Stimulated activated CD8-positive, alpha-beta memory T cell treated with anti-CD3 and anti-CD28 coated beads, Interleukin-7, amount 100 ng/mL, for 1 hour (primary cell): ENCODE data around the gene CRYBG1.
"Not testable (repeated sequence)": the region's sequence is repeated elsewhere in the genome, so short reads cannot be mapped to it uniquely, and the experiment has no call there.

Source experiments
- DNase-seq, 2 donors: peaks; one replicate each; pipeline ENCODE4 v3.0.0-alpha.2; 2020; ENCODE audit warnings: low read depth in 2 of 2

CRYBG1 gene

DNA sequence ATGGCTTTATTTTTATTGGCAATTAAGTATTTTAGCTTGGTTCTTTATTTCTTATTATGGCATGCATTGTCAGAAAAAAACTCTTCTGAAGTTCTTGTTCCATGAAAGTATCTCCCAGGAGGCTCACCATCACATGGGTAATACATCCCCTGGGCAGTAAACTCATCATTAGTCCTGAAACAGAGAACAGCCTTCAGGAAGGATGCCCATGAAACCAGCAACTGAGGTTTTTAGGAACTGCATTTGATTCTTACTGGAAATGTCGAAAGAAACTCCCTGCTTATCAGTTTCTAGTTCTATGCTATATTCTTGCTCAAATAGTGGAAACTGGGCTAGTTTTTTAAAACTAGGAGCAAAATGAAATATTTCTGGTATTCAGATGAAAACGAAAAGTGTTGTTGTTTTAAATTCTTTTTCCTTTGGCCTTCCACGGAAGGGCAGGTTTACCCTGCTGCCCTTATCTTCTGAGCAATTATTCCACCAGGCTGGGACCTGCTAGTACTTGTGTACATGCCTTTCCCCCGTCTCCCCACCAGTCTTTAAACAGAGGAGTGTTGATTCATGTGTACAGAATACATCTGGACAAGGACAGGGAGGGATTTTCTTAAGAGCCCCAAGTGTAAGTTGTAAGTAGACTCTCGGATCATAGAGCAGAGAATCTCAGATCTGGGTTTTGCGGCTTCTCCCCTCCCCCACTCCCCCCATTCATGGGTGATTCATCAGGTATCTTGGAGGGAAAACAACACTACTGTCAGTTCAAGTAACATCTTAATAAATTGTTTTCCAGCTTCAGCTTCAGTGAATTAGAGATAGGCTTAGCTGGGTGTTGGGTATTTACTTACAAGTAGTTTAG is 187.3 kb downstream of the CRYBG1 start:
- no peak for DNase-seq

DNA sequence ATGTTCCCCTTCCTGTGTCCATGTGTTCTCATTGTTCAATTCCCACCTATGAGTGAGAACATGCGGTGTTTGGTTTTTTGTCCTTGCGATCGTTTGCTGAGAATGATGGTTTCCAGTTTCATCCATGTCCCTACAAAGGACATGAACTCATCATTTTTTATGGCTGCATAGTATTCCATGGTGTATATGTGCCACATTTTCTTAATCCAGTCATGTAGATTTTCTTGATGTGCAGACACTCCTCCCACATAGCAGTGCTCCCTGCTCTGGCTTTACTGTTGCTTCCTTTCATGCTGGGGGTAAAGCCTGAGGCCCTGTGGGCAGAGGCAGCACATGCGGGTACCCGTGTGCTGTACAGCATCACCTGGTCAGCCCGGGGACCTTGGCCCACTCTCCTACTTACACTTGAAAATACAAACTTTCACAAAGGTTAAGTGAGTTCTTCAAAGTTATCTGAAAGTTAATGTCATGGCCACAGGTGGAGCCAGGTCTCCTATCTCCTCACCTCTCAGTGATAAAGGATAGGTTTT is 188.5 kb downstream of the CRYBG1 start:
- DNase-seq: not testable (repeated sequence)

DNA sequence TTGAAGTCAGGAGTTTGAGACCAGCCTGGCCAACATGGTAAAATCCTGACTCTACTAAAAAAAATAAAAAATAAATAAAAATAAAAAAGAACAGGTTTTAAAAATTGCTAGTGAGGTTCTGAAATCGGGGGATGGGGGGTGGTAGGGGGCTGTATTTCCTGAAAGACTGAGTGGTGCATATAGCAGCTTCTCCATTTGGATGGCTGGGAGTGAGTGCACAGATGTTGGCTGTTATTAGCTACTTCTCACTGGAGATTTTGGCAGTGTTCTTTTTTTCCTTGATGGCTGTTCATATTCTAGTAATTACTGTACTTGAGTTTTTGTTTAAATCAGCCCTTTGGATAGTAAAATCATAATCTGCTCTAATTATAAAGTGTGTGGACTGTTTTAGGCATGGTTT is 189.0 kb downstream of the CRYBG1 start:
- DNase-seq: no peak

DNA sequence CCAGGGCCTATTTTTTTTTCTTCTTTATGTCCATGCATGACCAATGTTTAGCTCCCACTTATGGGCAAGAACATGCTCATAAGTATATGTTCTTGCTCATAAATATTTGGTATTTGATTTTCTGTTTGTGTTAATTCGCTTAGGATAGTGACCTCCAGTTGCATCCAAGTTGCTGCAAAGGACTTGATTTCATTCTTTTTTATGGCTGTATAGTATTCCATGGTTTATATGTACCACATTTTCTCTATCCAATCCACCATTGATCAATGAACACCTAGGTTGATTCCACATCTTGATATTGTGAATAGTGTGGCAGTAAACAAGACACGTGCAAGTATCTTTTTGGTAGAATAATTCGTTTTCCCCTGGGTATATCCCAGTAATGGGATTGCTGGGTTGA is 190.6 kb downstream of the CRYBG1 start:
- no peak for DNase-seq

DNA sequence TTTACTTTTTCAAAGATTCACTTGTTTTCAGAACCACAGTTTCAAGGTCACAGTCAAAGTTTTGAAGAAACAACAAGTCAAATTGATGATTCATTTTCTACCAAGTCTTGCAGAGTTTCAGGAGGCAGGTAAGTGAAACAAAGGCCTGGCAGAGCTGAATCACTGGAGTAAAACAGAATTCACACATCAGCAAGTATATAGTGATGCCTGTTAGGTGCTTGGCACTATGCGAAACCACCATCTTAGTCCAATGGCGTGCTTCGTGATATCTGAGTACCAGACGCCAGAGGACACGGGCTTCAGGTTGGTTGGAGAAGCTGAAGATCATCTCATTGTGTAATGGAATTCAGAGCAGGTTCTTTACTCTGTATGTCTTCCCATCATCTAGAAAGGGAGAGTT is 192.9 kb downstream of the CRYBG1 start:
- no peak for DNase-seq

DNA sequence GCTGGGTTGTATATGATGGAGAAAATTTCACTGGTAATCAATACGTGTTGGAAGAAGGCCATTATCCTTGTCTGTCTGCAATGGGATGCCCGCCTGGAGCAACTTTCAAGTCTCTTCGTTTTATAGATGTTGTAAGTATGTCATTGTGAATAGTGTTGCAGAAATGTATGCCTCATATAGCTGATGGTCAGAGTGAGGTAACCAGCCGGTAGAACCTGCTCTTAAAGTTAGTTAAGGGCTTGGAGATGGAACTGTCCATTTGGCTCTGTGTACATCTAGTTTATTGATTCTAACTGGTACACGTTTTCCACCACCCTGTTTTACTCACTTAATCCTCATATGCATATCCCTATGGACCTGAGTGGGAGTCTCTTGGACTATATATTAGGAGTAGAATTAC is 195.2 kb downstream of the CRYBG1 start:
- no peak for DNase-seq

DNA sequence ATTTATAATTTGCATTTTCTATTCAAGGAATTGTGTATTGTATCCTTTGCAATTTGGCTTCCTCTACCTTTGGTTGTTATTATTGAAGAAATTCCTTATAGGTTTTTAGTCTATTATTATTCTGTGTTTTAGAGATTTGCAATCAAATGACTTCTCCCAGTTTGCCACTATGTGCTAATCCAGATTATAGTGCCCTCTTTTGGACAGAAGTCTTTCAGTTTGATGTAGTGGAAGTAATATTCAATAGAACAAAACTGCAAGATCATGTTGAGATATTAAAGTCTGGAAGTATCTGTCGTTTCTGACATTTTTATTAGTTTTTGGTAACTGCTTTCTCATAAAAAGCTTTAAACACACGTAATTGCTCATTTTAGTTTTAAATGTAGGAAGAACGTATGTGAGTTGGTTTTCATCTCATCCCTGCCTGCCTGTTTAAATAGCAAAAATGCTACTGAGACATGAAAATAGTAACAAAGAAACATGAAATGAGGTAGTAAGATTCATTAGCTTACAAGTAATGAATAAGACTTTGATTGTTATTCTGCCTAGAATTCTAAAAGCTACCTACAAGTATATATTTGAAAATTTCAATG is 195.9 kb downstream of the CRYBG1 start:
- DNase-seq: no peak

DNA sequence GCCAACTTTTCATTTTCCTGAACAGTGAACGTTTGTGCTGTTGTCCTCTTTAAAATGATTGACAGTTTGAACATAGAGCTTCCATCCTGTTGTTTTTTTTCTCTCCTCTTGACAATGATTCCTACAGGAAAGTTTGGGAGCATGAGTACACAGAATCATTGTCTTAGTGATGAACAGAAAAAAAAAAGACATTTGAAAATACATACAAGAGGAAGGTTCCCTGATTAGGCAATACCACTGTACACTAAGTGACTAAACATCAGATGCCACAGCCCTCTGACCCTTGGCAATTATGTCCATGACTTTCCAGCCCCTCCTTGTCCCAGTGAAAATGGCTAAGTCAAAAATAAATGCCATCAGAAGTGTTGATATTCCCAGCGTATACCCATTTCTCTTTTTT is 197.3 kb downstream of the CRYBG1 start:
- no peak for DNase-seq

DNA sequence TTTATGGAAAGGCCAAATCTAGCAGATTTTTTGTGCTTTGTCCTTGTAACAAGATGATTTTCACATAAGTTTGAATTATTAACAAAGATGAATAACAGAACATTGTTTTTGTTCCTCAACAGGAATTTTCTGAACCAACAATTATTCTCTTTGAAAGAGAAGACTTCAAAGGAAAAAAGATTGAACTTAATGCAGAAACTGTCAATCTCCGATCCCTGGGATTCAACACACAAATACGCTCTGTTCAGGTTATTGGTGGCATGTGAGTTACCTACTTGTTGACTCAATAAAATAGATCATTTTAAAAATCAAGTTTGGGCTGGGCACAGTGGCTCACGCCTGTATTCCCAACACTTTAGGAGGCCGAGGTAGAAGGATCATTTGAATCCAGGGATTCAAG is 197.8 kb downstream of the CRYBG1 start:
- no peak for DNase-seq

DNA sequence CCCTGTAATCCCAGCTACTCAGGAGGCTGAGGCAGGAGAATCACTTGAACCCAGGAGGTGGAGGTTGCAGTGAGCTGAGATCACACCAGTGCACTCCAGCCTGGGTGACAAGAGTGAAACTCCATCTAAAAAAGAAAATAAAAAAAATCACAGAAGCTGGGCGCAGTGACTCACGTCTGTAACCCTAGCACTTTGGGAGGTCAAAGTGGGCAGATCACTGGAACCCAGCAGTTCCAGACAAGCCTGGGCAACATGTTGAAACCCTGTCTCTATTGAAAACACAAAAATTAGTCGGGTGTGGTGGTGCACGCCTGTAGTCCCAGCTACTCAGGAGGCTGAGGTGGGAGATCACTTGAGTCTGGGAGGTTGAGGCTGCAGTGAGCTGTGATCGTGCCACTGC is 199.1 kb downstream of the CRYBG1 start:
- DNase-seq: not testable (repeated sequence)

DNA sequence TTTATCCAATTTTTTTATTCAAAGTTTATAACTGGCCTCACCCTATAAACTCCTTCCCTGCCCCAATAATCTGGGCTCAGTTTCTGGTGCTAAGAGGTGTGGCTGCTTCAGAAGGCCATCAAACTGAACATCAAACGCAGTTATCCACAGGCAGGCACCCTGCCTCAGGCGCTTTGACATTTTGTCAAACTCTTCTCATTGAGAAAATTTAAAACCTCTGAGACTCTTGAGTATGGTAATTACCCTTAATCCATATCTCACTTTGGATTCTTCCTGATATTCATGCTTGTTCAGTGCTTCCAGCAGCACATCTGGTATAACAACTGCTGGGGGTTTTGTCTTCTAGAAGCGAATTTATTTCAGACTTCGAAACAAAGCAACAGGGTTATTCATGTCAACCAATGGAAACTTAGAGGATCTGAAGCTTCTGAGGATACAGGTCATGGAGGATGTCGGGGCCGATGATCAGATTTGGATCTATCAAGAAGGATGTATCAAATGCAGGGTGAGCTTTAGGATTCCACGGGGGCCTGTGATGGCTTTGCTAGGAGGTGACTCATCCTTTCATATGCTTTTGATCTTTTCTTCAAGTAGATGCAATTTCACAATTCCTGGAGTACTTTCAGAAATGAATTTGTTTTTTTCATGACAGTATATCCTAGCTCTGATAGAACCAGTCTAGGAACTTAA is 200.6 kb downstream of the CRYBG1 start:
- DNase-seq: no peak

DNA sequence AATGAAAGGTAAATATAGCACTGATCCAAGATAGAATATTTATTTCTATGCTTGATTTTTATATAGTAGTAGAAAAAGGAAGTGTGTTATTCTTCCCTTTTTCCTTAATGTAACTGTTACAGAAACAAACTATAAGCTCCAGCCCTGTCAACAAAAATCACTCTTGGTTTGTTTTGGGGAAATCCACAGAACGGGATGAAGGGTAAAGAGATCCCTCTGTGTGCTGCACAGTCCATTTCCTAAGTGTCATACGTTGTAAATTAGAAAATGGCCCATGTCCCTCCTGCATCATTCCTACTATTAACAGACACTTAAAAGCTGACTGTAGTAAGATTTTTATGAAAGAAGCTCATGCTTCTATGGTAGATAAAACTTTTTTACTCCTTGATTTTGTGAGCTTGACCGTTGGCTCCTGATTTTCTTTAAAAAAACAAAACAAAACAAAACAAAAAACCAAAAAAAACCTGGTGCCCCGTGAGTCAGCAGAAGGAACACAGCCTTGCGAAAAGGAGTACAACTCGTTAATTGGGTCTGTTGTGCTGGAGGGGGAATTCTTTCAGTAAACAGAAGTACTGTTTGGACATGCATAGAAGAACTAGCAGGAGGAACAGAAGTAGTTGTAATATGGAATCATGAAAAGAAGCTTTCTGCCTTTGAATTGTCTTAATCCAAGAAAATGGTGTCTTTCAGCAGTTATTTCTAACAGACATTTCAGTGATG is 201.3 kb downstream of the CRYBG1 start:
- no peak for DNase-seq

DNA sequence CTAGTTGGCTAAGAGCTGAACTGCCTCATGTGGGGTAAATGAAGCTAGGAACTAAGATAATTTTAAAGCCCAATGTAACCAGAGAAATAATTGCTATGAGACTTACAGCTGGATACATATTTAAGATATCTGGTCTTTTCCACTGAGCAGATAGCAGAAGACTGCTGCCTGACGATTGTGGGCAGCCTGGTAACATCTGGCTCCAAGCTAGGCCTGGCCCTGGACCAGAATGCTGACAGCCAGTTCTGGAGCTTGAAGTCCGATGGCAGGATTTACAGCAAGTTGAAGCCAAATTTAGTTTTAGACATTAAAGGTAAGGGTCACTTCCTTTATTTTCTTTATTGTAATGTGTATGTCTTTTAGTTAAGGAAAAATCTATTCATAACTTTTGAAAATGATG is 203.1 kb downstream of the CRYBG1 start:
- no peak for DNase-seq

DNA sequence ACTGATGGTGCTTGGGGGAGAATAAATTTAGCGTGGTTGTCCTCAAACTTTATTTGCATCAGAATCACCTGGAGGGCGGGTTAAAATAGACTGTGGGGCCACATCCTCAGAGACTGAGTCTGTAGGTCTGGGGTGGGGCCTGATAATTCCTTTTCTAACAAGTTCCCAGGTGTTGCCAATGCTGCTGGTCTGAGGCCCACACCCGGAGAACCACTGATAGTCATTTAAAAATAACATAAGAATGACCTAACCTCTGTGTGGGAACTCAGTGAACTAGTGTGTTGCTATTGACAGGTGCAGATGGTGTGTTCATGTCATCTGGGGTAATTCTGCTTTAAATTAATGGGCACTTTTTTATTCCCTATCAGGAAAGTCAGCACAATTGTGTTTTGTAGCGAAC is 204.0 kb downstream of the CRYBG1 start:
- DNase-seq: no peak

DNA sequence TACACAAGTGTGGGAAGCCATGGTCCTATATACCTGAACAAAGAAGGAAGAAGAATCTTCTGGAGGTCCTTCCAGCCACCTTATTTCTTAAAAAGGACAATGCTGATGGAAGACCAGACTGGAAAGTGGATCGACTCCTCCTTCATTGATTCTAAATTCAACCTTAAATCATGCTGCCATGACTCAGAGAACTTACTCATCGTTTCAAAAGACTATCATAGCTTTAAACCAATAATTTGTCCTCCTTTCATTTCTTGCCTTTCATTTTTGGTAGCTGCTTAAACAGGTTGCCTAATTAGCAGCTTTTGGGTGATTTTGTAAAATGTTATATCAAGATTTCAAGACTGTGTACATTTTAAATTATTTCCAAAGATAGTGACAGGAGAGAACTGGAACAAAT is 208.0 kb downstream of the CRYBG1 start:
- no peak for DNase-seq

DNA sequence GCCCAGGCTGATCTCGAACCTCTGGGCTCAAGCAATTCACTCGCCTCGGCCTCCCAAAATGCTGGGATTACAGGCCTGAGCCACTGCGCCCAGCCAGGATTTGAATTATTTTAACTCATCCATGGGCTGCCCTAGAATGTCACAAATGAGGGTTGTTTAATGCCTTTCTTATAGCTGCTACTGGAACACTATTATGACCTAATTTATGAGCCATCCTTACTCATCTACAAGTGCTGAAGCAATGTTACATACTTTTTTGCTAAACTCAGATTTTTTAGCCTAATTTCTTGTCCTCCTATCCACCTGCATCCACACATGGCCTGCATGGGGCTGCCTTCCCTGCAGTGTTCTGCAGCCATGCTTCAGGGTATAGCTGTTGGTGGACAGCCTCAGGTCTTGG is 208.9 kb downstream of the CRYBG1 start:
- DNase-seq: no peak

DNA sequence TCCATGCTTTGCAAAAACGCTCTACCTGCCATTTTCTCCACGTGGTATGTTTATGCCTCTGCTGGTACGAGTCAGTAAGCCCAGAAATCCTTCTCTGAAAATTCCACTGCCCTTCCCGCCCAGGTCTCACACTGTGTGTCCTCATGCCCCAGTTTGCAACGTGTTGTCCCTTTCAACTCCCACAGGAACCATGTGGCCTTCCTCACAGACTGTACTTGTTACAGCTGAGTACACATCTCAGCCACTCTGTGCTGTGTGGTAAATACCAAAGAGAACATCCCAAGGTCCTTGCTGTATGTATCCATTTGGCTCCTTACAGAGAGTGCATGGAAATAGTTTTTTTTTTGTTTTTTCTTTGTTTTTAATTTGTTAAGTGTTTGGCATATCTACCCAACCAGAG is 211.9 kb downstream of the CRYBG1 start:
- DNase-seq: no peak

DNA sequence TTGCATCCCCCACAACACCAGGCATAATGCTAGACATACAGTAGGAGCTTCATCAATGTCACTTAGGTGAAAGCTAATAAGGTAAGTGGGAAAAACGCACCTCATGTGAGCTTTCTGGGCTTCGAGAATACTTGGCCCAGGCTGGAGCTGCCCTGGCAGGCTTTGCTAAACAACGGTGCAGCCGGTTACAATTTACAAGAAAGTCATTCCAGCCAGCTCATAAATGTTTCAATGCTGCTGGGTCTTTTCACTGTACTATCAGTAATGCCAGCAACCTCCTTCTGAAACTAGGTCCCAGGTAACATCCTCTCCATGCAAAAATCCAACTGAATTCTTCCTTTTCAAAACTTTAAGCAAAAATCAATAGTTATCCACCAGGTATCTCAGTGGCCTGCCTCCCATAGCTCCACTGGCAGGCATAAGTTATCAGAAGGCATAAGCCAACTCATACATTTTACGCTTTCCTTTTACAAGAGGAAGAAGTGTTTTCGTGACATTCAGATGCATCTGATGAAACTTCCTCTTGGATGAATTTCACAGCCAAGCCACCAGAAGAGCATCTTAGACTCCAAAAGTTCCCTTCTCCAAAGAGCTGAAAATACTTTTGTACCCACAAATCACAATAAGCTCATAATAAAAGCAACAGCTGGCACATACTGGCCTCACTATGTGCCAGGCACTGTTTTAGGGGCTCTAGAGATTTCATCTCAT is 212.5 kb downstream of the CRYBG1 start:
- DNase-seq: no peak

DNA sequence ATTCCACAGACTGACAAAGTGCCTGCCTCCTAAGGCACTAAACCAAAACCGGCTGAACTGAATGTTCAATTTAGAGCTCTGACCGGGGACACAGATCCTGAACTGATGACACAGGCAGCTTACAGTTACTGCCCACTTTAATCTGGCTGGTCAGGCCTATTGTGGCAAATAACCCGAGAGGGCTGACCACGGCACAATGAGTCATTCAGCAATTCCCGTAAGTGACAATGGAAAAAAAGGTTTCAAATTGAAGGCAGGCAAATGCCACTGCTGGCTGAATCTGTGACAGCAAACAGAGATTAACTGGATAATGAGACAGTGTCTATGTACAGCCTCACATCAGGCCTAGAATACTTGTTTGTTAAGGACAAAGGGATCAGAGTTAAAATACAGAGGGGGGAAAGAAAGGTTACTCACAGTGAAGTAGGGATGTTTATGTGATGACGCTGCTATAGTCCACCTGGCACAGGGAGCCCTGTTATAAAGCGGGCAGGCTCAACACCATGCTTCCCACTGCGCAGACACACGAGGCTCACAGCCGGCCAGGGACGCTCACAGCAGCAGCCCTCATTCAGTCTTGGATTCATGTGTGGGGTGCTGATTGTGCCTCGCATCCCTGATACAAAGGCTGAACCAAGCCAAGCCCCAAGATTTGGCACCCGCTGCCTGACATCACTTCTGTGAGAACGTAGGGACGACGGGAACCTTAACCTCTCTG is 214.4 kb downstream of the CRYBG1 start:
- DNase-seq: no peak

DNA sequence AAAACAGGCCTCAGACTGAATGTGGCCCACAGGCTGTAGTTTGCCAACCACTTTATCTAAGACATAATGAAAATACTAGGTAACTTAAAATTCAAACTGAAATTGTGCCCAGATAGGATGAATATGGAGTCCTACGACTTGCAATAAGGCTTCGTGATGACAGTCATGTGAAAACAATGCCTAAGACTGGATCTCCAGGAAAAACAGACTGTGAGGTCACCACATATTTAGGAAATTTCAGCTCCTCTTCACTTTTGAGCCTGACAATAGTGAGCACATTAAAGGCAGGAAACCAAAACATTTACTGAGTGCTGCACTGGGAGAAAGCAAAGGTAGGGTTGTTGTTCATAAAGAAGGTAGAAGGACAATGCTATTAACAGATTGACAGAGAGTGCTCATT is 218.8 kb downstream of the CRYBG1 start:
- DNase-seq: no peak

DNA sequence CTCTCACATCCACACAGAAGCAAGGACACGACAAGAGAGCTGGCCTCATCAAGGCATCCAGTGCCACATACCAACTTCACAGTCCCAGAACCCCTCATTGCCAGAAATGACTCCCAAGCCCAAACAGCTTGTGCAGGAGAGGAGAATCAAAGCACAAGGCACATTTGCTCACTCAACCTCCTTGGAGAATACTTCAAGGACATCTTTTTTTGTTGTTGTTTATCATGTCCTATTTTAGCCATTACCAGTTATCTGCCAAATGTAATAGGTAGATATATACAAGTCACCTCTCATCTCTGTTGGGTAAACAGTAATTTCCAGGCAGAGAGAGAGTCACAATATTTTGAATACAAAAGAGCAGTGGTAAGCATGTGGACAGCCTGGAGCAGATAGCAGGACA is 221.0 kb downstream of the CRYBG1 start:
- DNase-seq: no peak
